ENCODE measurements around the gene PPM1E. TPM values are rescaled to one million over a fixed set of nuclear protein-coding genes. Genes with fewer than 3 reads are reported as not detected.

Gene PPM1E
- total RNA-seq, 3 donors from 2014 or later (not counting 1 experiment from before 2014, with no cell fraction given): not detected

GRCh38 chr17:59004338-59005111, 248.9 kb downstream of the PPM1E start:
- H3K27ac ChIP-seq (ENCODE audit: low read length): no peak overlapping the region
- WGBS (ENCODE audit: insufficient coverage): 26% methylated on average over 2 of the region's 4 CpGs
- no peak overlapping the region for H3K4me3 ChIP-seq (ENCODE audit: low read length)
- DNase-seq (peak; percentile 56 to 86), ATAC-seq (peak; percentile 71 to 85 (median 78))
- intact Hi-C loops (cut with micrococcal nuclease): loop anchor here (1.0 to 2.0 kb wide), 4 partner anchors 293 to 486 kb away; no protein-coding TSS in a partner anchor
- Mint-ChIP-seq H3K9me3 (no peaks in the 10 kb centered on the region), H3K27ac (no peak overlapping the region), H3K27me3 (ENCODE audit: low read depth in 2 of 2) (no peaks in the 10 kb centered on the region), H3K4me1 (no peaks in the 10 kb centered on the region), H3K4me3 (no peak overlapping the region), H3K36me3 (no peaks in the 10 kb centered on the region)
- H3K36me3 ChIP-seq (ENCODE audit: control insufficient read depth, insufficient read depth, low read length): peaks cover 4% of the 10 kb centered on the region
- peak; percentile 96 for TF ChIP-seq CTCF (IDR thresholded peaks at IDR 0.05)
- H3K27me3 ChIP-seq (ENCODE audit: control insufficient read depth, insufficient read depth, low read length): no peaks in the 10 kb centered on the region
- no peaks in the 10 kb centered on the region for H3K9me3 ChIP-seq (ENCODE audit: control insufficient read depth, insufficient read depth, low read length)
- H3K4me1 ChIP-seq (ENCODE audit: control insufficient read depth, insufficient read depth, low read length): peaks cover 6% of the 10 kb centered on the region

GRCh38 chr17:59007995-59008394, 252.3 kb downstream of the PPM1E start:
- Histone ChIP-seq H3K9me3 (ENCODE audit: control insufficient read depth, insufficient read depth, low read length) (no peaks in the 10 kb centered on the region), H3K4me1 (ENCODE audit: control insufficient read depth, insufficient read depth, low read length) (no peaks in the 10 kb centered on the region), H3K27ac (ENCODE audit: low read length) (no peak overlapping the region), H3K4me3 (ENCODE audit: low read length) (no peak overlapping the region), H3K36me3 (ENCODE audit: control insufficient read depth, insufficient read depth, low read length) (peaks cover 20% of the 10 kb centered on the region), H3K27me3 (ENCODE audit: control insufficient read depth, insufficient read depth, low read length) (no peaks in the 10 kb centered on the region)
- TF ChIP-seq CTCF (IDR thresholded peaks at IDR 0.05): no peak
- Mint-ChIP-seq H3K27me3 (ENCODE audit: low read depth in 2 of 2) (no peaks in the 10 kb centered on the region), H3K4me1 (no peaks in the 10 kb centered on the region), H3K27ac (no peak overlapping the region), H3K4me3 (no peak overlapping the region), H3K36me3 (no peaks in the 10 kb centered on the region), H3K9me3 (no peaks in the 10 kb centered on the region)
- DNase-seq (no peak), ATAC-seq (no peak)
- 100% methylated on average over 2 of the region's 2 CpGs for WGBS (ENCODE audit: insufficient coverage)
- intact Hi-C loops (cut with micrococcal nuclease): no loop called here

- no peaks in the 10 kb centered on the region for H3K4me1 Mint-ChIP-seq
- no peaks in the 10 kb centered on the region for H3K36me3 Mint-ChIP-seq
These were observed 253.1 kb downstream of the PPM1E start for GRCh38 chr17:59008737-59009136.

More at GRCh38 chr17:59008737-59009136, 253.1 kb downstream of the PPM1E start:
- Histone ChIP-seq H3K27me3 (ENCODE audit: control insufficient read depth, insufficient read depth, low read length) (no peaks in the 10 kb centered on the region), H3K36me3 (ENCODE audit: control insufficient read depth, insufficient read depth, low read length) (peaks cover 21% of the 10 kb centered on the region), H3K27ac (ENCODE audit: low read length) (no peak overlapping the region), H3K4me3 (ENCODE audit: low read length) (no peak overlapping the region), H3K9me3 (ENCODE audit: control insufficient read depth, insufficient read depth, low read length) (no peaks in the 10 kb centered on the region), H3K4me1 (ENCODE audit: control insufficient read depth, insufficient read depth, low read length) (no peaks in the 10 kb centered on the region)
- intact Hi-C loops (cut with micrococcal nuclease): no loop called here
- ATAC-seq: no peak
- H3K27me3 Mint-ChIP-seq (ENCODE audit: low read depth in 2 of 2): no peaks in the 10 kb centered on the region
- no peak for TF ChIP-seq CTCF (IDR thresholded peaks at IDR 0.05)
- no peak overlapping the region for H3K27ac Mint-ChIP-seq
- H3K4me3 Mint-ChIP-seq: no peak overlapping the region
- 100% methylated on average over 2 of the region's 2 CpGs for WGBS (ENCODE audit: insufficient coverage)
- no peaks in the 10 kb centered on the region for H3K9me3 Mint-ChIP-seq
- no peak for DNase-seq
